IMR-90 (cell line): ENCODE measurements around the gene MEX3B. TPM values are rescaled to one million over a fixed set of nuclear protein-coding genes. Genes with fewer than 3 reads are reported as not detected.

Experiments
- ATAC-seq: fragments of 200-7000 bp; cut with Tn5 transposase; 2 replicates; pipeline ENCODE4 v1.9.1; 2020; ENCODE audit warnings: low read depth, mild to moderate bottlenecking, moderate library complexity
- BruUV-seq: library from RNA; stranded (reverse); fragments of 400-500 nt; replicated peaks from 2 replicates; lab custom pipeline; 2021; lab: Mats Ljungman, UMichigan
- CTCF ChIA-PET: fragments of 300-600 bp; formaldehyde crosslinking; extraction: SDS; loops from one replicate; lab custom pipeline; 2021; ENCODE audit warnings: antibody characterized with exemption; lab: Yijun Ruan, JAX
- POLR2A ChIA-PET: fragments of 300-600 bp; sonication (Branson Sonifier 250); formaldehyde crosslinking; loops from one replicate; lab custom pipeline; 2022; ENCODE audit warnings: antibody characterized with exemption; ENCODE audit not compliant: unreplicated experiment; lab: Charles Lee
- DNase-seq: peaks from one replicate; pipeline ENCODE4 v3.0.0; 2013
- H2AFZ ChIP-seq: replicated peaks from 2 replicates; pipeline ENCODE3; 2013; ENCODE audit warnings: low read length, mild to moderate bottlenecking; ENCODE audit not compliant: poor library complexity
- H2AK5ac ChIP-seq: 2 replicates; pipeline ENCODE4 v1.6.1; 2013; ENCODE audit warnings: low read depth, low read length, inconsistent platforms
- H2AK9ac ChIP-seq: replicated peaks from 2 replicates; pipeline ENCODE3; 2013; ENCODE audit warnings: mild to moderate bottlenecking, low read depth, low read length, moderate library complexity; ENCODE audit not compliant: poor library complexity
- H2BK120ac ChIP-seq: 2 replicates; pipeline ENCODE4 v1.6.1; 2013; ENCODE audit warnings: low read depth, low read length, inconsistent platforms
- H2BK15ac ChIP-seq: 3 replicates; pipeline ENCODE4 v1.6.1; 2013; ENCODE audit warnings: low read depth, low read length, inconsistent platforms
- H2BK20ac ChIP-seq: 2 replicates; pipeline ENCODE4 v1.6.1; 2013; ENCODE audit warnings: low read depth, mild to moderate bottlenecking, inconsistent platforms, low read length, moderate library complexity
- H2BK5ac ChIP-seq: 2 replicates; pipeline ENCODE4 v1.6.1; 2013; ENCODE audit warnings: mild to moderate bottlenecking, low read depth, low read length, inconsistent platforms; ENCODE audit not compliant: poor library complexity, severe bottlenecking
- H3K14ac ChIP-seq: replicated peaks from 2 replicates; pipeline ENCODE4 v1.6.1; 2013; ENCODE audit warnings: low read depth, low read length, inconsistent platforms
- H3K18ac ChIP-seq: 2 replicates; pipeline ENCODE4 v1.6.1; 2013; ENCODE audit warnings: low read depth, low read length, control low read depth
- H3K23ac ChIP-seq: 2 replicates; pipeline ENCODE4 v1.6.1; 2013; ENCODE audit warnings: low read depth, low read length, inconsistent platforms
- H3K27ac ChIP-seq: 2 replicates; pipeline ENCODE4 v1.5.1; 2013; ENCODE audit warnings: mild to moderate bottlenecking, control low read depth, low read length; ENCODE audit not compliant: insufficient read depth
- H3K27me3 ChIP-seq: 2 replicates; pipeline ENCODE4 v1.6.1; 2013; ENCODE audit warnings: low read length; ENCODE audit not compliant: control insufficient read depth, insufficient read depth
- H3K36me3 ChIP-seq: 2 replicates; pipeline ENCODE4 v1.6.1; 2013; ENCODE audit warnings: low read length, mixed read lengths; ENCODE audit not compliant: control insufficient read depth, insufficient read depth
- H3K4ac ChIP-seq: 2 replicates; pipeline ENCODE4 v1.6.1; 2013; ENCODE audit warnings: low read depth, low read length, inconsistent platforms
- H3K4me1 ChIP-seq: 2 replicates; pipeline ENCODE4 v1.6.1; 2013; ENCODE audit warnings: low read length, mixed read lengths; ENCODE audit not compliant: control insufficient read depth, insufficient read depth
- H3K4me2 ChIP-seq: 2 replicates; pipeline ENCODE4 v1.6.1; 2013; ENCODE audit warnings: low read depth, mild to moderate bottlenecking, control low read depth, low read length, moderate library complexity
- H3K4me3 ChIP-seq: 2 replicates; pipeline ENCODE4 v1.5.1; 2013; ENCODE audit warnings: low read depth, mild to moderate bottlenecking, control low read depth, low read length, moderate library complexity; ENCODE audit not compliant: insufficient read depth
- H3K56ac ChIP-seq: 2 replicates; pipeline ENCODE4 v1.6.1; 2013; ENCODE audit warnings: low read length, inconsistent platforms; ENCODE audit not compliant: insufficient read depth; ENCODE audit errors: extremely low read depth
- H3K79me1 ChIP-seq, 2 experiments: 2 replicates each; pipeline ENCODE4 v1.6.1; 2013; ENCODE audit warnings: low read length in 2 of 2, inconsistent platforms in 1 of 2, low read depth in 1 of 2
- H3K9ac ChIP-seq: 2 replicates; pipeline ENCODE4 v1.6.1; 2013; ENCODE audit warnings: low read depth, low read length, control low read depth
- H3K9me1 ChIP-seq: 2 replicates; pipeline ENCODE4 v1.6.1; 2013; ENCODE audit warnings: low read length, inconsistent platforms; ENCODE audit not compliant: insufficient read depth
- H3K9me3 ChIP-seq: 2 replicates; pipeline ENCODE4 v1.6.1; 2013; ENCODE audit warnings: low read length; ENCODE audit not compliant: control insufficient read depth, insufficient read depth
- H4K20me1 ChIP-seq: 2 replicates; pipeline ENCODE4 v1.6.1; 2013; ENCODE audit warnings: low read length, inconsistent platforms; ENCODE audit not compliant: insufficient read depth
- H4K5ac ChIP-seq: 2 replicates; pipeline ENCODE4 v1.6.1; 2013; ENCODE audit warnings: mild to moderate bottlenecking, low read depth, low read length, control low read depth
- H4K8ac ChIP-seq, 2 experiments: 2 replicates each; pipeline ENCODE4 v1.6.1; 2013; ENCODE audit warnings: low read depth in 2 of 2, low read length in 2 of 2, control low read depth in 1 of 2, inconsistent platforms in 1 of 2
- H4K91ac ChIP-seq: 2 replicates; pipeline ENCODE4 v1.6.1; 2013; ENCODE audit warnings: low read depth, low read length, inconsistent platforms; ENCODE audit not compliant: insufficient read depth
- NFE2L2 ChIP-seq: fragments of 150-350 bp; IDR thresholded peaks from 2 replicates; pipeline ENCODE4 v1.6.1; 2016; ENCODE audit warnings: low read depth, mild to moderate bottlenecking, low read length
- WGBS, 2 experiments: methylation state at CpG; one replicate each; pipeline versions ENCODE4 v1.1.5 to v1.1.7; 2013; ENCODE audit warnings: missing lambda C conversion rate in 2 of 2; ENCODE audit not compliant: insufficient read length in 1 of 2; ENCODE audit errors: extremely low coverage in 2 of 2; 5-methylcytosine and 5-hydroxymethylcytosine counted together
- dilution Hi-C: fragments of 300-500 bp; cut with HindIII; formaldehyde crosslinking; loops from one replicate; pipeline ENCODE4 v1.14.3; 2018; ENCODE audit warnings: low sequenced_read_pairs; ENCODE audit not compliant: unreplicated experiment
- in situ Hi-C: fragments of 300-500 bp; cut with MboI; formaldehyde crosslinking; loops from 3 replicates; pipeline ENCODE4 v1.14.3; 2019; ENCODE audit warnings: low sequenced_read_pairs, inconsistent platforms, mixed read lengths
- intact Hi-C: fragments of 100-400 bp; cut with micrococcal nuclease; formaldehyde crosslinking; loops from 2 replicates; pipeline ENCODE4 v1.10.0; 2022
- polyA plus RNA-seq, 3 experiments: library from polyadenylated mRNA; depleted of rRNA; stranded (reverse); fragments of >200 nt; gene quantifications; 2 replicates each; pipeline ENCODE4 v1.2.3, GENCODE V29; 2012; ENCODE audit warnings: low replicate concordance in 1 of 3
- total RNA-seq: library from RNA; depleted of rRNA; stranded (reverse); fragments of >200 nt; gene quantifications from 2 replicates; pipeline ENCODE4 v1.2.3, GENCODE V29; 2012
- TF ChIP-seq, protein P1 (sequence below): conservative IDR thresholded peaks from 2 replicates; pipeline ENCODE4 v1.5.1; 2012; ENCODE audit warnings: mild to moderate bottlenecking, low read depth, low read length, improper control_type of control experiment

The MEX3B gene
- total and polyA plus RNA-seq, 2 of the 4 experiments (the other 2 are of a cell fraction) = 3.6 to 12.9 TPM

DNA sequence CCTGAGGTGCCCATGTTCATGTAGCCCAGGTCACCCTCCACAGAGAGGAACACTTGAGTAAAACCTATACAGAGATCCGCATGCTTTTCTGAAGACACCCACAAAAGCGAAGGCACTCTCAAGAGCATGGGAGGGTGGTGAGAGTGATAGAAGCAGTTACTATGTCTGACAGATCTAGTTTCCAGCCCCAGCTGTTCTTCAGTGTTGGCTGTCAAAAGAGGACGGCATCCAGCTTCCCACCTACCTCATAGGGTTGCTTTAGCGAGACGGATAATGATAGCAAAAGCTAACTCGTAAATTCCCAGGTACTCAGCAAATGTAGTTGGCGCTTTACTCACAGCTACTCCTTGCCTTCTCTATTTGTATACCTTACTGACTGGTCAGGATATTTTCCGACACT, 3.0 kb upstream of the MEX3B start:
- ATAC-seq (no peak), DNase-seq (no peak)
- Histone ChIP-seq H2BK120ac (no peak overlapping the region), H4K8ac (no peak overlapping the region), H4K20me1 (peaks cover 12% of the 10 kb centered on the region), H2AK9ac (no peak overlapping the region), H3K4ac (no peak overlapping the region), H2BK20ac (no peak overlapping the region), H3K79me1 (0 out of 4 replicates have a peak, but pooled peaks cover 0 to 8% of the 10 kb centered on the region in 2 experiments), H2AFZ (no peak overlapping the region), H3K4me3 (no peak overlapping the region), H2BK5ac (no peak overlapping the region), H3K56ac (no peak overlapping the region), H4K91ac (no peak overlapping the region), H3K9me1 (no peaks in the 10 kb centered on the region), H2AK5ac (no peak overlapping the region), H2BK15ac (no peak overlapping the region), H3K36me3 (peaks cover 4% of the 10 kb centered on the region; the same call in 1 of the 2 replicates), H3K9ac (no peak overlapping the region), H3K4me1 (no peaks in the 10 kb centered on the region), H4K5ac (no peak overlapping the region), H3K27me3 (no peaks in the 10 kb centered on the region), H3K4me2 (no peak overlapping the region), H3K27ac (no peak overlapping the region), H3K18ac (no peak overlapping the region), H3K9me3 (no peaks in the 10 kb centered on the region), H3K23ac (no peak overlapping the region), H3K14ac (no peak overlapping the region)
- dilution Hi-C loops = no loop called here
- BruUV-seq = no TSS peak
- 70% methylated on average over 2 of the region's 8 CpGs; no CpG with 5 or more reads in 1 of the 2 experiments for WGBS, 2 experiments
- CTCF ChIA-PET = interaction anchor here (1.2 kb wide), 1 partner anchor 55 kb away, joined by 3 read pairs; no protein-coding TSS in a partner anchor
- POLR2A ChIA-PET = no interaction called here
- intact Hi-C loops = loop anchor here (5.0 to 10.0 kb wide), 2 partner anchors 53 to 224 kb away; no protein-coding TSS in a partner anchor
- TF ChIP-seq, protein P1, sequence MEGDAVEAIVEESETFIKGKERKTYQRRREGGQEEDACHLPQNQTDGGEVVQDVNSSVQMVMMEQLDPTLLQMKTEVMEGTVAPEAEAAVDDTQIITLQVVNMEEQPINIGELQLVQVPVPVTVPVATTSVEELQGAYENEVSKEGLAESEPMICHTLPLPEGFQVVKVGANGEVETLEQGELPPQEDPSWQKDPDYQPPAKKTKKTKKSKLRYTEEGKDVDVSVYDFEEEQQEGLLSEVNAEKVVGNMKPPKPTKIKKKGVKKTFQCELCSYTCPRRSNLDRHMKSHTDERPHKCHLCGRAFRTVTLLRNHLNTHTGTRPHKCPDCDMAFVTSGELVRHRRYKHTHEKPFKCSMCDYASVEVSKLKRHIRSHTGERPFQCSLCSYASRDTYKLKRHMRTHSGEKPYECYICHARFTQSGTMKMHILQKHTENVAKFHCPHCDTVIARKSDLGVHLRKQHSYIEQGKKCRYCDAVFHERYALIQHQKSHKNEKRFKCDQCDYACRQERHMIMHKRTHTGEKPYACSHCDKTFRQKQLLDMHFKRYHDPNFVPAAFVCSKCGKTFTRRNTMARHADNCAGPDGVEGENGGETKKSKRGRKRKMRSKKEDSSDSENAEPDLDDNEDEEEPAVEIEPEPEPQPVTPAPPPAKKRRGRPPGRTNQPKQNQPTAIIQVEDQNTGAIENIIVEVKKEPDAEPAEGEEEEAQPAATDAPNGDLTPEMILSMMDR = no peak
- no peak for TF ChIP-seq NFE2L2
- in situ Hi-C loops = loop anchor here (10.0 kb wide), 2 partner anchors 154 to 574 kb away; no protein-coding TSS in a partner anchor
